Heart right ventricle (tissue), 16 donors: ENCODE measurements around the gene TMEM238. TPM values are rescaled to one million over a fixed set of nuclear protein-coding genes. Genes with fewer than 3 reads are reported as not detected.

Source experiments
- ATAC-seq, 8 donors: fragments of 200-7000 bp; cut with Tn5 transposase; one replicate each; pipeline ENCODE4 v1.9.1; 2020; ENCODE audit warnings: mild to moderate bottlenecking in 8 of 8, moderate library complexity in 8 of 8, moderate number of reproducible peaks in 1 of 8
- DNase-seq, 2 donors: peaks; one replicate each; pipeline ENCODE4 v3.0.0-alpha.2; 2020
- H3K27ac ChIP-seq, 10 donors: fragments of 200-600 bp; sonication (generic) in 2 of 10; one replicate each; pipeline versions ENCODE4 v1.5.0 to v1.8.0; 2020 to 2022; ENCODE audit warnings: mild to moderate bottlenecking in 3 of 10
- H3K27me3 ChIP-seq, 7 donors: fragments of 200-600 bp; one replicate each; pipeline ENCODE4 v1.8.0; 2021 to 2022; ENCODE audit warnings: mild to moderate bottlenecking in 2 of 7
- H3K36me3 ChIP-seq, 9 donors: fragments of 200-600 bp; sonication (generic) in 1 of 9; one replicate each; pipeline versions ENCODE4 v1.5.0 to v1.8.0; 2020 to 2022; ENCODE audit warnings: mild to moderate bottlenecking in 2 of 9
- H3K4me1 ChIP-seq, 9 donors: fragments of 200-600 bp; sonication (generic) in 1 of 9; one replicate each; pipeline versions ENCODE4 v1.5.0 to v1.8.0; 2020 to 2022; ENCODE audit warnings: mild to moderate bottlenecking in 4 of 9
- H3K4me3 ChIP-seq, 10 donors: fragments of 200-600 bp; sonication (generic) in 2 of 10; one replicate each; pipeline versions ENCODE4 v1.5.0 to v1.8.0; 2020 to 2022; ENCODE audit warnings: mild to moderate bottlenecking in 7 of 10, moderate library complexity in 2 of 10
- H3K9me3 ChIP-seq, 11 donors: fragments of 200-600 bp in 10 of 11; sonication (generic) in 2 of 11; one replicate each; pipeline versions ENCODE4 v1.5.0 to v1.8.0; 2013 to 2022; ENCODE audit warnings: mild to moderate bottlenecking in 2 of 11, control low read depth in 1 of 11, moderate library complexity in 1 of 11
- WGBS, 2 donors: extraction: QIAGEN DNeasy Blood & Tissue Kit; methylation state at CpG; one replicate each; pipeline ENCODE4 v1.1.7; 2013; ENCODE audit warnings: inconsistent platforms in 1 of 2; 5-methylcytosine and 5-hydroxymethylcytosine counted together
- intact Hi-C, 10 donors: fragments of 100-400 bp; cut with DNase I; formaldehyde crosslinking; loops; one replicate each; pipeline versions ENCODE4 v1.11.1 to v1.14.2; 2022
- polyA plus RNA-seq, 2 donors: library from polyadenylated mRNA; stranded (reverse); fragments of 200-250 nt; gene quantifications; one replicate each; pipeline ENCODE4 v1.2.3, GENCODE V29; 2013
- total RNA-seq, 10 donors: library from RNA; stranded (reverse); fragmentation: NEBNext Ultra II Directional in 3 of 10; extraction: Animal tissue kit (Norgen Biotek cat#: 25700) in 3 of 10; gene quantifications; one replicate each; pipeline versions ENCODE4 v1.2.1 to v1.2.4, GENCODE V29; 2021 to 2023
- TF ChIP-seq, protein P1 (sequence below), 9 donors: fragments of 200-600 bp; sonication (generic) in 2 of 9; IDR thresholded peaks; one replicate each; pipeline versions ENCODE4 v1.5.0 to v1.8.0; 2021 to 2022; ENCODE audit warnings: antibody characterized with exemption in 9 of 9, mild to moderate bottlenecking in 5 of 9, moderate library complexity in 1 of 9
- donor health status: Arrhythmogenic right ventricular cardiomyopathy.
- donor health status: ischemic (EF 13 %, LVEDD 7.1; RV severe dilation, severe dysfunction).
- donor health status: healthy with polysubstance abuse.
- donor health status: DM: no; HTN: yes; CAD: no.
- donor health status: DM: no; HTN: no; CAD: no.
- donor health status: ischemic (EF 25% LVEDD 6.9; RV normal size, moderate dysfunction).
- donor health status: ischemic (EF 25% LVEDD 5.7; RV mildly dilated, moderate dysfunction).
- donor health status: healthy.
- donor health status: DM: yes; HTN: yes; CAD: no.
- donor health status: Ischemic cardiomyopathy.
- donor health status: ischemic (EF 35%, LVEDD 5.7; RV mildly dilated, moderate dysfunction).
- donor health status: nonischemic (EF 11% LVEDD 7.7; RV severe dilation, severe dysfunction).
- donor health status: DM: yes; HTN: yes; CAD: no.
- donor health status: PGD.
- donor health status: ischemic (EF 29% LVEDD 5.4; RV normal size, mild dysfunction).
- donor health status: nonischemic (EF 23%, LVEDD 6.1; RV moderate dilation, normal function).

The TMEM238 gene
- total and polyA plus RNA-seq, 12 donors = 0.06 to 1.3 (median 0.39) TPM; not detected in 3

DNA sequence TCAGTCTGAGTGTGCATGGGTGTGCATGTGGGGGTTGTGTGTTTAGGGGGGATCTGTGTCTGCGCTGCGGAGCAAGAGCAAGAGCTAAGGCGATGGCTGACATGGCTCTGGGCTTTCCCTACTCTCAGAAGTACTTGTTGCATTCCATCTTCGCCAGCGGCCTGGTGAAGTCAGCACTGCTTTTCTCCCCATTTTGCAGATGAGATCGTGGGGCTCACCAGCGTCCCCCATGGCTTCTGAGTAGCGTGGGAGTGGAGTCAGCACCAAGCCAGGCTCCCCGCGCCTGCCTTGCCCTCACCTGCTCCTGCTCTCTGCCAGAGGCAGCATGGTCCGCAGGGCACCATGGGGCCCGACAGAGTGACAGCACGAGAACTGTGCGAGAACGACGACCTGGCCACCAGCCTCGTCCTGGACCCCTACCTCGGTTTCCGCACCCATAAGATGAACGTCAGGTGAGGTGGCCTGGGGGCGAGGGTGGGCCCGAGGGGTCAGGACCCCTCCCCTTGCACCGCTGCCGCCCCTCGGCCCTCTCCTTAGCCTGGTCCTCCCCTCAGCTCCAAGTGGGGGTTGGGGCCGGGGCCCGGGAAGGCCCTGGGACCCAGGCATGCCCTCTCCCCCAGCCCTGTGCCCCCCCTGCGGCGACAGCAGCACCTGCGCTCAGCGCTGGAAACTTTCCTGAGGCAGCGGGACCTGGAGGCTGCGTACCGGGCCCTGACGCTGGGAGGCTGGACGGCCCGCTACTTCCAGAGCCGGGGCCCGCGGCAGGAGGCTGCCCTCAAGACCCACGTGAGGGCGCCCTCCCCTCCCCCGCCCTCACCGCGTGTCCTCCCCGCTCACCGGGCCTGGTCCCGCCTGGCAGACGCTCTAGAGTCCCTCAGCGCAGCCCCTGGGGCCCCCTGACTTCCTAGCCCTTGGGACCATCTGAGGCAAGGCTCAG, 42.2 kb downstream of the TMEM238 start:
- WGBS, 2 donors = 86 to 89% methylated on average over 48 to 50 of the region's 50 CpGs
- H3K27me3 ChIP-seq = no peaks in the 10 kb centered on the region
- no peak overlapping the region for H3K27ac ChIP-seq
- intact Hi-C loops = loop anchor here in 1 of 10 donors (2.0 kb wide), 1 partner anchor 41 kb away; no protein-coding TSS in a partner anchor
- TF ChIP-seq, protein P1, sequence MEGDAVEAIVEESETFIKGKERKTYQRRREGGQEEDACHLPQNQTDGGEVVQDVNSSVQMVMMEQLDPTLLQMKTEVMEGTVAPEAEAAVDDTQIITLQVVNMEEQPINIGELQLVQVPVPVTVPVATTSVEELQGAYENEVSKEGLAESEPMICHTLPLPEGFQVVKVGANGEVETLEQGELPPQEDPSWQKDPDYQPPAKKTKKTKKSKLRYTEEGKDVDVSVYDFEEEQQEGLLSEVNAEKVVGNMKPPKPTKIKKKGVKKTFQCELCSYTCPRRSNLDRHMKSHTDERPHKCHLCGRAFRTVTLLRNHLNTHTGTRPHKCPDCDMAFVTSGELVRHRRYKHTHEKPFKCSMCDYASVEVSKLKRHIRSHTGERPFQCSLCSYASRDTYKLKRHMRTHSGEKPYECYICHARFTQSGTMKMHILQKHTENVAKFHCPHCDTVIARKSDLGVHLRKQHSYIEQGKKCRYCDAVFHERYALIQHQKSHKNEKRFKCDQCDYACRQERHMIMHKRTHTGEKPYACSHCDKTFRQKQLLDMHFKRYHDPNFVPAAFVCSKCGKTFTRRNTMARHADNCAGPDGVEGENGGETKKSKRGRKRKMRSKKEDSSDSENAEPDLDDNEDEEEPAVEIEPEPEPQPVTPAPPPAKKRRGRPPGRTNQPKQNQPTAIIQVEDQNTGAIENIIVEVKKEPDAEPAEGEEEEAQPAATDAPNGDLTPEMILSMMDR (IDR thresholded peaks at IDR 0.05) = no peak
- peaks cover 7 to 30% (median 21%) of the 10 kb centered on the region in 9 donors for H3K4me1 ChIP-seq
- peak overlapping the region in 5 of 10 donors; percentile 67 to 92 (median 75) for H3K4me3 ChIP-seq
- DNase-seq (no peak), ATAC-seq (no peak)
- peaks cover 0 to 36% (median 13%) of the 10 kb centered on the region in 9 donors for H3K36me3 ChIP-seq
- H3K9me3 ChIP-seq = no peaks in the 10 kb centered on the region

DNA sequence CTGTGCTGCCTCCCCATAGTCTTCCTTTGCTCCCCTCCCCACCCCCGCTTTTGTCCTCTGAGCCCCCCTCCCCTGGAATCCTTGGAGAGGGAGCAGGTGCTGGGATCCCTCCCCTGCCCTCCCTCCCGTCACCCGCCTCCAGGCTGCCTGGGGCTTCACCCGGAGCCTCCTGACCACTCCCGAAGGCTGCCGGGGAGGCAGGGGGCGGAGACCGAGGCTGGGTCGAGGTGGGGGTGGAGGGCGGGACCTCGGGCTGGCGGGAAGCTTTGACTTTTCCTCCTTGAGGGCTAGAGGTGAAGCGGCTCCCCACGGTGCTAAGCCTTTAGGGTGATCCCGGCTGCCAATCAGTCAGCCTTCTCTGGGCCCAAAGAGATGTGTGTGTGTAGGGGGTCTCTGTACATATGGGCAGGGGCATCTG, 42.9 kb downstream of the TMEM238 start:
- 6 to 12% methylated on average over 15 of the region's 15 CpGs for WGBS, 2 donors
- DNase-seq = peak; percentile 68 to 78
- TF ChIP-seq, protein P1 (IDR thresholded peaks at IDR 0.05) = no peak
- peak overlapping the region in 9 of 10 donors; percentile 67 to 92 (median 73) for H3K4me3 ChIP-seq
- no peaks in the 10 kb centered on the region for H3K9me3 ChIP-seq
- peaks cover 0 to 29% (median 7%) of the 10 kb centered on the region in 9 donors for H3K36me3 ChIP-seq
- intact Hi-C loops = loop anchor here in 1 of 10 donors (2.0 kb wide), 1 partner anchor 42 kb away; no protein-coding TSS in a partner anchor
- no peak for ATAC-seq
- peaks cover 7 to 30% (median 21%) of the 10 kb centered on the region in 9 donors for H3K4me1 ChIP-seq
- peak overlapping the region in 3 of 10 donors; percentile 37 to 93 (median 91) for H3K27ac ChIP-seq
- H3K27me3 ChIP-seq = no peaks in the 10 kb centered on the region

DNA sequence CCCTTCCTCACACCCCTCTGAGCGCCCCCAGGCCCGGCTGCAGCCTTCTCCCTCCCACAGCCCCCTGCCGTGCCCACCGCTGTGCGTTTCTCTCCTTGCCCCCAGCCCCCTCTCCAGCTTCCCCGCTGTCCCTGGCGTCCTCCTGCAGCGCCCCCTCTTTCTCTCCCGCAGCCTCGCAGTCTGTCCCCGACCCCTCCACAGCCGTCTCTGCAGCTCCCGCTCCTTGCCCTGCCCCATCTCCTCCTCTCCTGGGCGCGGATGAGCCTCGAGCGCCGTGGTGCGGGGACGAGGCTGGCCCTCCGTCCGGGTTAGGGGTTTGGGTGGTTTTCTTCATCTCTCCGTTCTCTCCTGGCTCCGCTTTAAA, 43.3 kb downstream of the TMEM238 start:
- Histone ChIP-seq H3K4me3 (peak overlapping the region in 9 of 10 donors; percentile 67 to 92 (median 73)), H3K27ac (peak overlapping the region in 5 of 10 donors; percentile 90 to 93 (median 93)), H3K9me3 (no peaks in the 10 kb centered on the region), H3K36me3 (peaks cover 0 to 26% (median 7%) of the 10 kb centered on the region in 9 donors), H3K27me3 (no peaks in the 10 kb centered on the region), H3K4me1 (peaks cover 7 to 28% (median 21%) of the 10 kb centered on the region in 9 donors)
- intact Hi-C loops = loop anchor here in 1 of 10 donors (2.0 kb wide), 1 partner anchor 42 kb away; no protein-coding TSS in a partner anchor
- 2 to 6% methylated on average over 23 to 24 of the region's 24 CpGs for WGBS, 2 donors
- TF ChIP-seq, protein P1 (IDR thresholded peaks at IDR 0.05) = no peak
- no peak for DNase-seq
- no peak for ATAC-seq
